PFSK-1 (cell line): ENCODE measurements around the gene TIMM8B.

Experiments
- FOXP2 ChIP-seq: optimal IDR thresholded peaks from 2 replicates; pipeline ENCODE3; 2011; ENCODE audit warnings: borderline replicate concordance, control low read depth, inconsistent platforms; ENCODE audit not compliant: insufficient read depth; ENCODE audit errors: extremely low read length, extremely low read depth
- POLR2AphosphoS5 ChIP-seq: IDR thresholded peaks from 2 replicates; pipeline ENCODE4 v1.6.1; 2012; ENCODE audit warnings: low read depth, mild to moderate bottlenecking, control low read depth, low read length, moderate library complexity
- REST ChIP-seq, 2 experiments: IDR thresholded peaks; 2 replicates each; pipeline versions ENCODE4 v1.6.1 to v1.8.0; 2011 to 2012; ENCODE audit warnings: low read depth in 2 of 2, low read length in 2 of 2, control low read depth in 1 of 2, inconsistent platforms in 1 of 2, mild to moderate bottlenecking in 1 of 2, moderate library complexity in 1 of 2; ENCODE audit not compliant: insufficient read depth in 1 of 2
- SIN3A ChIP-seq: IDR thresholded peaks from 2 replicates; pipeline ENCODE4 v1.6.1; 2012; ENCODE audit warnings: mild to moderate bottlenecking, low read length, moderate library complexity, borderline replicate concordance; ENCODE audit not compliant: insufficient read depth
- TAF1 ChIP-seq: IDR thresholded peaks from 2 replicates; pipeline ENCODE4 v1.6.1; 2012; ENCODE audit warnings: low read length, control low read depth, borderline replicate concordance; ENCODE audit not compliant: insufficient read depth

Gene TIMM8B

GRCh38 chr11:112115386-112115785 is 28.8 kb upstream of the TIMM8B start:
- no peak for TF ChIP-seq SIN3A
- TF ChIP-seq FOXP2: no peak
- TF ChIP-seq POLR2AphosphoS5: no peak
- TF ChIP-seq TAF1: no peak
- TF ChIP-seq REST (IDR thresholded peaks at IDR 0.05; ENCODE audit: insufficient read depth in 1 of 2, low read depth in 2 of 2, low read length in 2 of 2): no peak

DNA sequence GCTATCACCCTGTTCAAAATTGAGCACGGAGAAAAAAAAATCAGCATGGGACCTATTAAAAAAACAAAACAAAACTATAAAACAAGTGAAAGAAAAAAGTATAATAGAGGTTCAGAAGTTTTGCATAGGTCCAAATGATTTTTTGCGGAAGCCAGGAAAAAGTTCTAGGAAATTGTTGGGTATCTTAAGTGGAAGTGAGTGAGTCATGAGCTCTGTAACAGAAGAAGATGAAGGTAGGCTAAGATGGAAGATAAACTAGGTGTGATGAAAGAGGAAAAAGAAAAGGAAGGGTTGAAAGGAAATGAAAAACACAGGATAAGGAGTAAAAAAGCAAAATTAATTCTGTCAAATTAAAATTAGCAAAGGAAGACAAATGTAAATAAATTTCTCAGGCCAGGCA is 27.9 kb upstream of the TIMM8B start:
- TF ChIP-seq SIN3A: no peak
- TF ChIP-seq TAF1: no peak
- no peak for TF ChIP-seq FOXP2
- no peak for TF ChIP-seq POLR2AphosphoS5
- TF ChIP-seq REST (IDR thresholded peaks at IDR 0.05; ENCODE audit: insufficient read depth in 1 of 2, low read depth in 2 of 2, low read length in 2 of 2): no peak

GRCh38 chr11:112113539-112114457 is 27.2 kb upstream of the TIMM8B start:
- no peak for TF ChIP-seq FOXP2
- no peak for TF ChIP-seq TAF1
- TF ChIP-seq REST (IDR thresholded peaks at IDR 0.05; ENCODE audit: insufficient read depth in 1 of 2, low read depth in 2 of 2, low read length in 2 of 2): no peak
- TF ChIP-seq SIN3A: no peak
- no peak for TF ChIP-seq POLR2AphosphoS5

- TF ChIP-seq POLR2AphosphoS5: no peak
- TF ChIP-seq FOXP2: no peak
- no peak for TF ChIP-seq SIN3A
- no peak for TF ChIP-seq REST (IDR thresholded peaks at IDR 0.05; ENCODE audit: insufficient read depth in 1 of 2, low read depth in 2 of 2, low read length in 2 of 2)
- TF ChIP-seq TAF1: no peak
These were observed 19.5 kb upstream of the TIMM8B start for GRCh38 chr11:112106070-112106469.

GRCh38 chr11:112103446-112103845 is 16.9 kb upstream of the TIMM8B start:
- no peak for TF ChIP-seq TAF1
- no peak for TF ChIP-seq FOXP2
- no peak for TF ChIP-seq POLR2AphosphoS5
- no peak for TF ChIP-seq REST (IDR thresholded peaks at IDR 0.05; ENCODE audit: insufficient read depth in 1 of 2, low read depth in 2 of 2, low read length in 2 of 2)
